DOHH2 (cell line): Measurements from ENCODE around the gene SUCLG1.

Experiments used
- EZH2phosphoT487 ChIP-seq: fragments of 200-600 bp; sonication (generic); IDR thresholded peaks from 2 replicates; pipeline ENCODE4 v1.6.1; 2017; ENCODE audit warnings: borderline replicate concordance, mild to moderate bottlenecking, antibody characterized with exemption, low read length, moderate library complexity, mixed read lengths
- TF ChIP-seq, protein P1 (sequence below): fragments of 200-600 bp; sonication (generic); IDR thresholded peaks from one replicate; pipeline ENCODE4 v1.5.1; 2014; ENCODE audit warnings: antibody characterized with exemption, mild to moderate bottlenecking, low read depth, low read length; ENCODE audit not compliant: poor library complexity, severe bottlenecking

DNA sequence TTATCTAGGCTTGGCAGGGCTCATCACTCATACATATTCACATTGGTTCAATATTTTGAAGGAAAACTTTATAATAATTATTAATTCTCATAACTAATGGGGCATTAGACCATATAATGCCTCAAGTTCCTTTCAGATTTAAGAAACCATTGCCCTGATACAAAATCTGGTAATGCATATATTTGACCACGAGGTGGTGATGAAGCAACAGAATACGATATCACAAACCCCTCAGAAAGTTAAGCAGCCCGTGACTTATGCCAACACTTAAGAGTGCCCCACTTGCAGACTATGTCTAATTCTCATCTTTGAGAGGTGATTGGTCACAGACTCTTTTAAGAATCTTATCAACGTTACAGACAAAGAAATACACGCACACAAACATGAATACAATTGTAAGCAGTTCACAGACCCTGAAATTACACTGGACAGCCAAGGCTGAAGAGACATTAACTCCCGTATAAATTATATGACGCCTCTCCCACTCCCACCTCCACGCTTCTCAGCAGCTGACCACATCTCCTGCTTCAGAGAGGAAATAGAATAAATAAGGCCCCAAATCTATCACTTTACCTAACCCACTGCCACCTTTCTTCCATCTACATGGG, 36.6 kb upstream of the SUCLG1 start:
- TF ChIP-seq, protein P1, sequence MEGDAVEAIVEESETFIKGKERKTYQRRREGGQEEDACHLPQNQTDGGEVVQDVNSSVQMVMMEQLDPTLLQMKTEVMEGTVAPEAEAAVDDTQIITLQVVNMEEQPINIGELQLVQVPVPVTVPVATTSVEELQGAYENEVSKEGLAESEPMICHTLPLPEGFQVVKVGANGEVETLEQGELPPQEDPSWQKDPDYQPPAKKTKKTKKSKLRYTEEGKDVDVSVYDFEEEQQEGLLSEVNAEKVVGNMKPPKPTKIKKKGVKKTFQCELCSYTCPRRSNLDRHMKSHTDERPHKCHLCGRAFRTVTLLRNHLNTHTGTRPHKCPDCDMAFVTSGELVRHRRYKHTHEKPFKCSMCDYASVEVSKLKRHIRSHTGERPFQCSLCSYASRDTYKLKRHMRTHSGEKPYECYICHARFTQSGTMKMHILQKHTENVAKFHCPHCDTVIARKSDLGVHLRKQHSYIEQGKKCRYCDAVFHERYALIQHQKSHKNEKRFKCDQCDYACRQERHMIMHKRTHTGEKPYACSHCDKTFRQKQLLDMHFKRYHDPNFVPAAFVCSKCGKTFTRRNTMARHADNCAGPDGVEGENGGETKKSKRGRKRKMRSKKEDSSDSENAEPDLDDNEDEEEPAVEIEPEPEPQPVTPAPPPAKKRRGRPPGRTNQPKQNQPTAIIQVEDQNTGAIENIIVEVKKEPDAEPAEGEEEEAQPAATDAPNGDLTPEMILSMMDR, result peak; percentile 55
- TF ChIP-seq EZH2phosphoT487, result no peak
